Measurements from ENCODE around the gene UBE2H.
"Not testable (repeated sequence)": the region's sequence is repeated elsewhere in the genome, so short reads cannot be mapped to it uniquely, and the experiment has no call there.

UBE2H gene

GRCh38 chr7:129906700-129907099 is 46.1 kb downstream of the UBE2H start:
- TF ChIP-seq CTCF (IDR thresholded peaks at IDR 0.05; ENCODE audit: borderline replicate concordance, control extremely low read depth, extremely low read depth, insufficient read depth, missing control alignments), result no peak
- no peak for DNase-seq (ENCODE audit: low spot score)
- in situ Hi-C loops (cut with MboI; ENCODE audit: low sequenced_read_pairs, unreplicated experiment), result no loop called here

GRCh38 chr7:129903935-129904334 is 48.8 kb downstream of the UBE2H start:
- TF ChIP-seq CTCF (IDR thresholded peaks at IDR 0.05; ENCODE audit: borderline replicate concordance, control extremely low read depth, extremely low read depth, insufficient read depth, missing control alignments), result no peak
- in situ Hi-C loops (cut with MboI; ENCODE audit: low sequenced_read_pairs, unreplicated experiment), result no loop called here
- DNase-seq (ENCODE audit: low spot score), result no peak

GRCh38 chr7:129902788-129903422 is 49.9 kb downstream of the UBE2H start:
- no peak for TF ChIP-seq CTCF (IDR thresholded peaks at IDR 0.05; ENCODE audit: borderline replicate concordance, control extremely low read depth, extremely low read depth, insufficient read depth, missing control alignments)
- no peak for DNase-seq (ENCODE audit: low spot score)
- in situ Hi-C loops (cut with MboI; ENCODE audit: low sequenced_read_pairs, unreplicated experiment), result no loop called here

- in situ Hi-C loops (cut with MboI; ENCODE audit: low sequenced_read_pairs, unreplicated experiment), result no loop called here
- TF ChIP-seq CTCF (IDR thresholded peaks at IDR 0.05; ENCODE audit: borderline replicate concordance, control extremely low read depth, extremely low read depth, insufficient read depth, missing control alignments), result no peak
- DNase-seq (ENCODE audit: low spot score), result no peak
These were observed 54.1 kb downstream of the UBE2H start for GRCh38 chr7:129898502-129899160.

- no peak for TF ChIP-seq CTCF (IDR thresholded peaks at IDR 0.05; ENCODE audit: borderline replicate concordance, control extremely low read depth, extremely low read depth, insufficient read depth, missing control alignments)
- in situ Hi-C loops (cut with MboI; ENCODE audit: low sequenced_read_pairs, unreplicated experiment), result no loop called here
- no peak for DNase-seq (ENCODE audit: low spot score)
These were observed 54.8 kb downstream of the UBE2H start for GRCh38 chr7:129898007-129898406.

- DNase-seq (ENCODE audit: low spot score), result no peak
- no peak for TF ChIP-seq CTCF (IDR thresholded peaks at IDR 0.05; ENCODE audit: borderline replicate concordance, control extremely low read depth, extremely low read depth, insufficient read depth, missing control alignments)
- in situ Hi-C loops (cut with MboI; ENCODE audit: low sequenced_read_pairs, unreplicated experiment), result no loop called here
These were observed 56.0 kb downstream of the UBE2H start for GRCh38 chr7:129896568-129897382.

- DNase-seq (ENCODE audit: low spot score); in situ Hi-C loops (cut with MboI; ENCODE audit: low sequenced_read_pairs, unreplicated experiment): not testable (repeated sequence)
These were observed 58.6 kb downstream of the UBE2H start for GRCh38 chr7:129894184-129894583.
